ENCODE data around the gene FMO5.

DNA sequence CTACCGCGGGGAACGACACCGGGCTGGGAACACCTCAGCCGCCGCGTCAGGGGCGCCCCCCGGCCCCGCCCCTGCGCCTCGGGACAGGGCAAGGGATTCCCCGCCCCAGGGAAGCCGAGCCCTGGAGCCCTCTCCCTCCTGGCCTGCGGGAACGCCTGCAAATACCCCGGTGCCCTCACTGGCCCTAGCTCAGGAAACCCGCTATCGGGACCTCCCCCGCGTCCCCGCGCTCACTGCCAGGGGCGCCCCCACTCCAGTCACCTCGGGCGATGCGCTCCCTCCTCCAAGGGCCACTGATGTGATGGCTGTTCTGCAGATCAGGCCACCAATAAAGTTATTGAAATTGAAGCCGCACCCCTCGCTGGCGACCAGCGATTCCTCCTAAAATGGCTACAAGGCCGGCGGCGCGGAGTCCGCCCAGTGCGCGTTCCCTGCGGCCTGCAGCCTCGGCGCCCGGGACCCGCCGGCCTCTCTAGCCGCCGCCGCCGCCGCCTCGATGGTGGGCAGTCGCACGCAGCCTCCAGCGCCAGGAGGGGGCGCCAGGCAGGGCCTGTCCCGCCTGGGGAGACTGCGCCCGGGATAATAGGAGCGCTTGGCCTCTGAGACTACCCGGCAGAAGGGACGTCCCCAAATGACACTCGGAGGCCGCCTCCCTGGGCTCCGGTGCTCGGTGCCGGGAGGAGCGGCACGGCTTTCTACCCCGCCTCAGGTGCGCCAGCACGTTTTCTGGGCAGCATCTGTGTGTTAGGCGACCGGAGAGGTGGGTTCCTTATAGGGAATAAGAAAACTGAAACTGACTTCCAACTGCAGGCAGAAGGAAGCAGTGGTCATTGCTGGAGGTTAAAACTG is 52.7 kb downstream of the FMO5 start, which contains the start of gene PRKAB2:
- TF ChIP-seq, protein P1, sequence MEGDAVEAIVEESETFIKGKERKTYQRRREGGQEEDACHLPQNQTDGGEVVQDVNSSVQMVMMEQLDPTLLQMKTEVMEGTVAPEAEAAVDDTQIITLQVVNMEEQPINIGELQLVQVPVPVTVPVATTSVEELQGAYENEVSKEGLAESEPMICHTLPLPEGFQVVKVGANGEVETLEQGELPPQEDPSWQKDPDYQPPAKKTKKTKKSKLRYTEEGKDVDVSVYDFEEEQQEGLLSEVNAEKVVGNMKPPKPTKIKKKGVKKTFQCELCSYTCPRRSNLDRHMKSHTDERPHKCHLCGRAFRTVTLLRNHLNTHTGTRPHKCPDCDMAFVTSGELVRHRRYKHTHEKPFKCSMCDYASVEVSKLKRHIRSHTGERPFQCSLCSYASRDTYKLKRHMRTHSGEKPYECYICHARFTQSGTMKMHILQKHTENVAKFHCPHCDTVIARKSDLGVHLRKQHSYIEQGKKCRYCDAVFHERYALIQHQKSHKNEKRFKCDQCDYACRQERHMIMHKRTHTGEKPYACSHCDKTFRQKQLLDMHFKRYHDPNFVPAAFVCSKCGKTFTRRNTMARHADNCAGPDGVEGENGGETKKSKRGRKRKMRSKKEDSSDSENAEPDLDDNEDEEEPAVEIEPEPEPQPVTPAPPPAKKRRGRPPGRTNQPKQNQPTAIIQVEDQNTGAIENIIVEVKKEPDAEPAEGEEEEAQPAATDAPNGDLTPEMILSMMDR (IDR thresholded peaks at IDR 0.05; ENCODE audit: low read length): peak; percentile 87
- TF ChIP-seq EZH2 (IDR thresholded peaks at IDR 0.05; ENCODE audit: borderline replicate concordance, low read length): no peak
